ENCODE results near the gene BPIFB3. TPM values are rescaled to one million over a fixed set of nuclear protein-coding genes. Genes with fewer than 3 reads are reported as not detected.

Gene BPIFB3
- total and polyA plus RNA-seq, 2 of the 13 experiments (the other 11 are each of a cell fraction or from before 2014, with no cell fraction given) = 0.09 TPM; not detected in 1

DNA sequence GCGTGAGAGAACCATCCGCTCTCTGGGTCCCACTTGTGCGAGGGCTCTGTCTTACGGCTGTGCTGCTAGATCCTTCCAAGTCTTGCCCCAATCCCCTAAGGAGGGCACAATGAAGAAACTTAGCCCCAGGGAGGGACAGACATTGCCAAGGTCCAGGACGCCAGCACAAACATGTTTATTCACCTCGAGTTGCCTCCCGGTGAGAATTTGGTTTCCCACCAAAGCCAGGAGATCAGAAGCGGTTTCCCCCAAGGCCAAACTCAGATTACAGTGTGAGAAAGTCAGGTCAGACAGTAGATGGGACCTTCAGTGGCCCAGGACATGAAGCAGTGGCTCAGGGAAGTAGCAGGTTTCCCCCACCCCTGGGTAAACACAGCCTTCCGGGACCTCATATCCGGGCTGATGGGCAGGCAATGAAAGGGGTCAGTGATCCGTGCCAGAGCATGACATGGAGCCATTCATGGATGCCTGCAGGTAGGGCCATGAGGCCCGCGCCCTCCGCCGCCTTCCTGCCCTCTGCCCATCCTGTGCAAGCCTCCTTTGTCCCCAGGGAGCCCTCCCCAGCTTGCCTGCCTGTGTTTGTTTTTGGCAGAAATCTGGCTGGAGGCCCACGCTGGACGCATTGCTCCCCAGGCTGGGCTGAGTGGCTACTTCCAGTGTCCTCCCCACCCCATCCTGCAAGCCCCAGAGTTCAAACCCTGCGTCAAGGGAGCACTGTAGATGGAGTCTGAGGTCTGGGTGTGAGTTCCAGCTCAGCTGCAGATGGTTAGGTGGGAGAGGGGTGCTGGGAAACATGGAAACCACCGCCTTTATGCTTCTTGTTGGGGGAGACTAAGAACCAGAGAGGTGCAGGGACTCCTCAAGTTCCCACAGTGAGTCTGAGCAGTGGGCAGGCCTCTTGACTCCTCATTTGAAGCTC is 44.2 kb upstream of the BPIFB3 start (continued):
- peak; percentile 99 for TF ChIP-seq MIER3 (CRISPR knock-in tag; IDR thresholded peaks at IDR 0.05; ENCODE audit: borderline replicate concordance)
- peak; percentile 84 for TF ChIP-seq NR2F2 (IDR thresholded peaks at IDR 0.05; ENCODE audit: borderline replicate concordance, low read depth)
- no peak for TF ChIP-seq NR3C1 (CRISPR knock-in tag; IDR thresholded peaks at IDR 0.05)
- peak; percentile 93; the same call in 1 of the 2 replicates for TF ChIP-seq HMGXB3 (CRISPR knock-in tag; IDR thresholded peaks at IDR 0.05; ENCODE audit: borderline replicate concordance)
- TF ChIP-seq, protein P1, sequence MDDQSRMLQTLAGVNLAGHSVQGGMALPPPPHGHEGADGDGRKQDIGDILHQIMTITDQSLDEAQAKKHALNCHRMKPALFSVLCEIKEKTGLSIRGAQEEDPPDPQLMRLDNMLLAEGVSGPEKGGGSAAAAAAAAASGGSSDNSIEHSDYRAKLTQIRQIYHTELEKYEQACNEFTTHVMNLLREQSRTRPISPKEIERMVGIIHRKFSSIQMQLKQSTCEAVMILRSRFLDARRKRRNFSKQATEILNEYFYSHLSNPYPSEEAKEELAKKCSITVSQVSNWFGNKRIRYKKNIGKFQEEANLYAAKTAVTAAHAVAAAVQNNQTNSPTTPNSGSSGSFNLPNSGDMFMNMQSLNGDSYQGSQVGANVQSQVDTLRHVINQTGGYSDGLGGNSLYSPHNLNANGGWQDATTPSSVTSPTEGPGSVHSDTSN (CRISPR knock-in tag; IDR thresholded peaks at IDR 0.05; ENCODE audit: borderline replicate concordance) = no peak
- TF ChIP-seq, protein P2, sequence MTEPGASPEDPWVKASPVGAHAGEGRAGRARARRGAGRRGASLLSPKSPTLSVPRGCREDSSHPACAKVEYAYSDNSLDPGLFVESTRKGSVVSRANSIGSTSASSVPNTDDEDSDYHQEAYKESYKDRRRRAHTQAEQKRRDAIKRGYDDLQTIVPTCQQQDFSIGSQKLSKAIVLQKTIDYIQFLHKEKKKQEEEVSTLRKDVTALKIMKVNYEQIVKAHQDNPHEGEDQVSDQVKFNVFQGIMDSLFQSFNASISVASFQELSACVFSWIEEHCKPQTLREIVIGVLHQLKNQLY (CRISPR knock-in tag; IDR thresholded peaks at IDR 0.05) = peak; percentile 93
- peak; percentile 98 for TF ChIP-seq ZNF337 (CRISPR knock-in tag; IDR thresholded peaks at IDR 0.05; ENCODE audit: borderline replicate concordance, low read depth)
- TF ChIP-seq SUZ12 (IDR thresholded peaks at IDR 0.05; ENCODE audit: low read depth, low read length) = no peak
- TF ChIP-seq, protein P3, sequence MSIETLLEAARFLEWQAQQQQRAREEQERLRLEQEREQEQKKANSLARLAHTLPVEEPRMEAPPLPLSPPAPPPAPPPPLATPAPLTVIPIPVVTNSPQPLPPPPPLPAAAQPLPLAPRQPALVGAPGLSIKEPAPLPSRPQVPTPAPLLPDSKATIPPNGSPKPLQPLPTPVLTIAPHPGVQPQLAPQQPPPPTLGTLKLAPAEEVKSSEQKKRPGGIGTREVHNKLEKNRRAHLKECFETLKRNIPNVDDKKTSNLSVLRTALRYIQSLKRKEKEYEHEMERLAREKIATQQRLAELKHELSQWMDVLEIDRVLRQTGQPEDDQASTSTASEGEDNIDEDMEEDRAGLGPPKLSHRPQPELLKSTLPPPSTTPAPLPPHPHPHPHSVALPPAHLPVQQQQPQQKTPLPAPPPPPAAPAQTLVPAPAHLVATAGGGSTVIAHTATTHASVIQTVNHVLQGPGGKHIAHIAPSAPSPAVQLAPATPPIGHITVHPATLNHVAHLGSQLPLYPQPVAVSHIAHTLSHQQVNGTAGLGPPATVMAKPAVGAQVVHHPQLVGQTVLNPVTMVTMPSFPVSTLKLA (IDR thresholded peaks at IDR 0.05) = no peak
- peak; percentile 96 for TF ChIP-seq RCOR2 (CRISPR knock-in tag; IDR thresholded peaks at IDR 0.05)
- peak; percentile 97; the same call in 1 of the 2 replicates for TF ChIP-seq RARG (CRISPR knock-in tag; IDR thresholded peaks at IDR 0.05; ENCODE audit: low read depth)
- peak; percentile 91 for TF ChIP-seq HMG20B (CRISPR knock-in tag; conservative IDR thresholded peaks at IDR 0.05)
- TF ChIP-seq ZNF737 (CRISPR knock-in tag; IDR thresholded peaks at IDR 0.05; ENCODE audit: borderline replicate concordance) = peak; percentile 73; the same call in 1 of the 2 replicates
- TF ChIP-seq ZFP36L2 (CRISPR knock-in tag; IDR thresholded peaks at IDR 0.05) = no peak
- peak; percentile 40; the same call in 1 of the 2 replicates for TF ChIP-seq ZC3H4 (CRISPR knock-in tag; IDR thresholded peaks at IDR 0.05; ENCODE audit: borderline replicate concordance)
- peak; percentile 97; the same call in 1 of the 2 replicates for TF ChIP-seq ZNF747 (CRISPR knock-in tag; IDR thresholded peaks at IDR 0.05; ENCODE audit: borderline replicate concordance)
- peak; percentile 90 for TF ChIP-seq NFIC (IDR thresholded peaks at IDR 0.05; ENCODE audit: low read length)
- TF ChIP-seq, protein P4, sequence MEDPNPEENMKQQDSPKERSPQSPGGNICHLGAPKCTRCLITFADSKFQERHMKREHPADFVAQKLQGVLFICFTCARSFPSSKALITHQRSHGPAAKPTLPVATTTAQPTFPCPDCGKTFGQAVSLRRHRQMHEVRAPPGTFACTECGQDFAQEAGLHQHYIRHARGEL (CRISPR knock-in tag; IDR thresholded peaks at IDR 0.05) = no peak; the same call in 1 of the 2 replicates
- 0 out of 2 replicates have a peak, but pooled peaks have one; percentile 56 for TF ChIP-seq ZNF674 (CRISPR knock-in tag; IDR thresholded peaks at IDR 0.05; ENCODE audit: low read depth)
